HUES64 (cell line): ENCODE data around the gene RPS14. TPM values are rescaled to one million over a fixed set of nuclear protein-coding genes. Genes with fewer than 3 reads are reported as not detected.
A peak's percentile ranks its signal among the peaks of the same experiment; 100 is the strongest.

Experiments
- H3K27ac ChIP-seq: 2 replicates; pipeline ENCODE4 v1.7.0; 2013; ENCODE audit warnings: low read depth, low read length, inconsistent platforms
- H3K27me3 ChIP-seq: 2 replicates; pipeline ENCODE4 v1.6.1; 2013; ENCODE audit warnings: mild to moderate bottlenecking, low read length; ENCODE audit not compliant: insufficient read depth
- H3K36me3 ChIP-seq: 2 replicates; pipeline ENCODE4 v1.6.1; 2013; ENCODE audit warnings: mild to moderate bottlenecking, low read length; ENCODE audit not compliant: insufficient read depth
- H3K4me1 ChIP-seq: 2 replicates; pipeline ENCODE4 v1.6.1; 2013; ENCODE audit warnings: mild to moderate bottlenecking, low read length, moderate library complexity; ENCODE audit not compliant: insufficient read depth
- H3K4me3 ChIP-seq: 2 replicates; pipeline ENCODE4 v1.5.1; 2013; ENCODE audit warnings: mild to moderate bottlenecking, low read length, moderate library complexity
- H3K9ac ChIP-seq: 2 replicates; pipeline ENCODE4 v1.6.1; 2013; ENCODE audit warnings: mild to moderate bottlenecking, low read depth, low read length
- H3K9me3 ChIP-seq: 2 replicates; pipeline ENCODE4 v1.6.1; 2013; ENCODE audit warnings: low read depth, low read length; ENCODE audit not compliant: insufficient read depth
- WGBS: fragments of 150-250, 120-280 bp; methylation state at CpG from one replicate; pipeline ENCODE4 v1.1.7; 2013; ENCODE audit warnings: missing lambda C conversion rate; 5-methylcytosine and 5-hydroxymethylcytosine counted together
- polyA plus RNA-seq, 2 experiments: library from polyadenylated mRNA; stranded (reverse); fragments of 50-300 nt; gene quantifications; one replicate each; pipeline ENCODE4 v1.2.3, GENCODE V29; 2013

Gene RPS14
- 1,825 TPM for polyA plus RNA-seq (2013, experiment 1 of 2)
- 1,978 TPM for polyA plus RNA-seq (2013, experiment 2 of 2)

GRCh38 chr5:150449517-150450339 is at the start of gene RPS14:
RPS14 (minus strand) TSS chr5:150449739; CDS start chr5:150447733, 2,006 bp downstream.
- 5% methylated on average over 56 of the region's 58 CpGs for WGBS

GRCh38 chr5:150498971-150499370 is 49.4 kb upstream of the RPS14 start:
- H3K9ac ChIP-seq = no peak overlapping the region; the same call in 1 of the 2 replicates
- no peaks in the 10 kb centered on the region for H3K36me3 ChIP-seq
- no peaks in the 10 kb centered on the region for H3K9me3 ChIP-seq
- no peaks in the 10 kb centered on the region for H3K27me3 ChIP-seq
- H3K27ac ChIP-seq = peak overlapping the region; percentile 42
- H3K4me3 ChIP-seq = no peak overlapping the region
- peaks cover 26% of the 10 kb centered on the region for H3K4me1 ChIP-seq

More at GRCh38 chr5:150449517-150450339, at the start of gene RPS14:
- Histone ChIP-seq H3K27ac (peak within 1 kb of the TSS; percentile 93), H3K9me3 (no peaks in the 10 kb centered on the region), H3K4me3 (peak within 1 kb of the TSS; percentile 91), H3K4me1 (peaks cover 10% of the 10 kb centered on the region; the same call in 1 of the 2 replicates), H3K9ac (peak within 1 kb of the TSS; percentile 99), H3K36me3 (peaks cover 44% of the 10 kb centered on the region), H3K27me3 (no peaks in the 10 kb centered on the region)

GRCh38 chr5:150498501-150498900 is 49.0 kb upstream of the RPS14 start:
- Histone ChIP-seq H3K9me3 (no peaks in the 10 kb centered on the region), H3K27me3 (no peaks in the 10 kb centered on the region), H3K4me3 (no peak overlapping the region), H3K4me1 (peaks cover 26% of the 10 kb centered on the region), H3K36me3 (no peaks in the 10 kb centered on the region), H3K27ac (peak overlapping the region; percentile 67), H3K9ac (peak overlapping the region; percentile 25; the same call in 1 of the 2 replicates)
- 33% methylated on average over 6 of the region's 6 CpGs for WGBS

GRCh38 chr5:150497989-150498317 is 48.4 kb upstream of the RPS14 start:
- H3K27me3 ChIP-seq = no peaks in the 10 kb centered on the region
- no peaks in the 10 kb centered on the region for H3K36me3 ChIP-seq
- H3K4me1 ChIP-seq = peaks cover 26% of the 10 kb centered on the region
- 87% methylated on average over 5 of the region's 5 CpGs for WGBS
- H3K4me3 ChIP-seq = no peak overlapping the region
- H3K9ac ChIP-seq = peak overlapping the region; percentile 25; the same call in 1 of the 2 replicates
- H3K9me3 ChIP-seq = no peaks in the 10 kb centered on the region
- peak overlapping the region; percentile 67 for H3K27ac ChIP-seq

- peak overlapping the region; percentile 67 for H3K27ac ChIP-seq
- no peaks in the 10 kb centered on the region for H3K36me3 ChIP-seq
- H3K4me1 ChIP-seq = peaks cover 29% of the 10 kb centered on the region
- no peaks in the 10 kb centered on the region for H3K27me3 ChIP-seq
- 80% methylated on average over 14 of the region's 14 CpGs for WGBS
- no peaks in the 10 kb centered on the region for H3K9me3 ChIP-seq
- peak overlapping the region; percentile 25; the same call in 1 of the 2 replicates for H3K9ac ChIP-seq
- no peak overlapping the region for H3K4me3 ChIP-seq
Measured at GRCh38 chr5:150497274-150497988, 47.9 kb upstream of the RPS14 start.

GRCh38 chr5:150496534-150496933 is 47.0 kb upstream of the RPS14 start:
- Histone ChIP-seq H3K9ac (no peak overlapping the region), H3K27ac (no peak overlapping the region), H3K27me3 (no peaks in the 10 kb centered on the region), H3K4me3 (no peak overlapping the region), H3K9me3 (no peaks in the 10 kb centered on the region), H3K36me3 (no peaks in the 10 kb centered on the region), H3K4me1 (peaks cover 38% of the 10 kb centered on the region)
- WGBS = 94% methylated on average over 4 of the region's 4 CpGs

GRCh38 chr5:150496098-150496497 is 46.6 kb upstream of the RPS14 start:
- H3K4me1 ChIP-seq = peaks cover 42% of the 10 kb centered on the region

GRCh38 chr5:150492621-150493020 is 43.1 kb upstream of the RPS14 start:
- Histone ChIP-seq H3K9ac (no peak overlapping the region), H3K4me1 (peaks cover 49% of the 10 kb centered on the region), H3K36me3 (no peaks in the 10 kb centered on the region), H3K9me3 (no peaks in the 10 kb centered on the region), H3K27ac (no peak overlapping the region), H3K27me3 (no peaks in the 10 kb centered on the region), H3K4me3 (no peak overlapping the region)
- 84% methylated on average over 6 of the region's 6 CpGs for WGBS

More at GRCh38 chr5:150496098-150496497, 46.6 kb upstream of the RPS14 start:
- Histone ChIP-seq H3K9ac (no peak overlapping the region), H3K27ac (no peak overlapping the region), H3K9me3 (no peaks in the 10 kb centered on the region), H3K36me3 (no peaks in the 10 kb centered on the region), H3K27me3 (no peaks in the 10 kb centered on the region), H3K4me3 (no peak overlapping the region)
- WGBS = 96% methylated on average over 3 of the region's 3 CpGs

GRCh38 chr5:150491876-150492275 is 42.3 kb upstream of the RPS14 start:
- H3K36me3 ChIP-seq = no peaks in the 10 kb centered on the region
- WGBS = 91% methylated on average over 3 of the region's 4 CpGs
- H3K9ac ChIP-seq = no peak overlapping the region
- H3K27me3 ChIP-seq = no peaks in the 10 kb centered on the region
- H3K4me1 ChIP-seq = peaks cover 51% of the 10 kb centered on the region
- H3K4me3 ChIP-seq = no peak overlapping the region
- 0 out of 2 replicates have a peak overlapping the region, but pooled peaks have one; percentile 48 for H3K27ac ChIP-seq
- no peaks in the 10 kb centered on the region for H3K9me3 ChIP-seq

- WGBS = no CpG with 5 or more reads among the region's 1 CpG
- no peaks in the 10 kb centered on the region for H3K27me3 ChIP-seq
- H3K4me3 ChIP-seq = no peak overlapping the region
- peak overlapping the region; percentile 9; the same call in 1 of the 2 replicates for H3K27ac ChIP-seq
- no peak overlapping the region for H3K9ac ChIP-seq
- no peaks in the 10 kb centered on the region for H3K9me3 ChIP-seq
- H3K36me3 ChIP-seq = no peaks in the 10 kb centered on the region
- peaks cover 51% of the 10 kb centered on the region for H3K4me1 ChIP-seq
Measured at GRCh38 chr5:150490754-150491153, 41.2 kb upstream of the RPS14 start.

- H3K27ac ChIP-seq = peak overlapping the region; percentile 9; the same call in 1 of the 2 replicates
- H3K9ac ChIP-seq = no peak overlapping the region
- H3K4me3 ChIP-seq = no peak overlapping the region
- no peaks in the 10 kb centered on the region for H3K9me3 ChIP-seq
- no peaks in the 10 kb centered on the region for H3K27me3 ChIP-seq
- peaks cover 51% of the 10 kb centered on the region for H3K4me1 ChIP-seq
- WGBS = 74% methylated on average over 2 of the region's 2 CpGs
- no peaks in the 10 kb centered on the region for H3K36me3 ChIP-seq
Measured at GRCh38 chr5:150490296-150490669, 40.7 kb upstream of the RPS14 start.
